Stimulated activated CD4-positive, alpha-beta T cell treated with anti-CD3 and anti-CD28 coated beads, Interleukin-15, amount 100 ng/mL, for 1 hour (primary cell): ENCODE data around the gene PRR35.

Experiments used
- DNase-seq, 2 donors: peaks; one replicate each; pipeline ENCODE4 v3.0.0-alpha.2; 2020; ENCODE audit warnings: low read depth in 1 of 2, low spot score in 1 of 2

Gene PRR35

GRCh38 chr16:561957-562938 is 2.1 kb downstream of the PRR35 start:
- DNase-seq = no peak

GRCh38 chr16:563072-563644 is 3.0 kb downstream of the PRR35 start:
- no peak for DNase-seq

GRCh38 chr16:564690-565418 is 4.7 kb downstream of the PRR35 start:
- DNase-seq = no peak

GRCh38 chr16:565419-566330 is 5.5 kb downstream of the PRR35 start:
- DNase-seq = no peak

- DNase-seq = no peak
Observed at GRCh38 chr16:566475-567372, 6.5 kb downstream of the PRR35 start, which contains the start of gene NHLRC4. TSS of gene NHLRC4 (plus strand) at chr16:567005. CDS start at chr16:568048, 1,043 bp downstream.

GRCh38 chr16:567373-568256 is 7.4 kb downstream of the PRR35 start:
- no peak for DNase-seq

GRCh38 chr16:568401-569258 is 8.4 kb downstream of the PRR35 start:
- DNase-seq = no peak

GRCh38 chr16:569445-570254 is 9.5 kb downstream of the PRR35 start, which contains the start of gene PIGQ:
TSS of gene PIGQ (plus strand) at chr16:569968. CDS start at chr16:574075, 4,107 bp downstream.
- DNase-seq = peak; percentile 48 to 59

GRCh38 chr16:572865-573650 is 12.9 kb downstream of the PRR35 start:
- no peak for DNase-seq

GRCh38 chr16:574021-574760 is 14.0 kb downstream of the PRR35 start:
- DNase-seq = no peak

GRCh38 chr16:575354-576196 is 15.4 kb downstream of the PRR35 start:
- DNase-seq = no peak

GRCh38 chr16:576197-576822 is 16.1 kb downstream of the PRR35 start:
- no peak for DNase-seq

GRCh38 chr16:576823-577201 is 16.6 kb downstream of the PRR35 start:
- DNase-seq = no peak

- DNase-seq = no peak
Observed at GRCh38 chr16:577796-578195, 17.6 kb downstream of the PRR35 start.
